ENCODE data around the gene CIRBP. TPM values are rescaled to one million over a fixed set of nuclear protein-coding genes. Genes with fewer than 3 reads are reported as not detected.

The CIRBP gene
- total and polyA plus RNA-seq, 2 of the 13 experiments (the other 11 are each of a cell fraction or from before 2014, with no cell fraction given), result 133 to 140 TPM

GRCh38 chr19:1315470-1316166 lies 46.5 kb downstream of the CIRBP start (continued):
- TF ChIP-seq ZNF510 (CRISPR knock-in tag; IDR thresholded peaks at IDR 0.05; ENCODE audit: low read depth), result no peak; the same call in 1 of the 2 replicates
- no peak for TF ChIP-seq ZNF776 (CRISPR knock-in tag; IDR thresholded peaks at IDR 0.05)
- 0 out of 2 replicates have a peak, but pooled peaks have one; percentile 56 for TF ChIP-seq RFXANK (CRISPR knock-in tag; IDR thresholded peaks at IDR 0.05)
- TF ChIP-seq TBP (CRISPR knock-in tag; IDR thresholded peaks at IDR 0.05), result no peak
- no peak for TF ChIP-seq SP1 (IDR thresholded peaks at IDR 0.05)
- 0 out of 2 replicates have a peak, but pooled peaks have one; percentile 33 for TF ChIP-seq SP1 (CRISPR knock-in tag; IDR thresholded peaks at IDR 0.05)
- TF ChIP-seq ZNF644 (CRISPR knock-in tag; IDR thresholded peaks at IDR 0.05; ENCODE audit: low read depth), result no peak
- TF ChIP-seq ZNF276 (CRISPR knock-in tag; IDR thresholded peaks at IDR 0.05; ENCODE audit: low read depth), result 0 out of 2 replicates have a peak, but pooled peaks have one; percentile 32
- 0 out of 2 replicates have a peak, but pooled peaks have one; percentile 71 for TF ChIP-seq ZSCAN29 (CRISPR knock-in tag; conservative IDR thresholded peaks at IDR 0.05)
- no peak for TF ChIP-seq ZMYM4 (CRISPR knock-in tag; IDR thresholded peaks at IDR 0.05)
- no peak for TF ChIP-seq ZSCAN30 (CRISPR knock-in tag; IDR thresholded peaks at IDR 0.05)
- TF ChIP-seq ZNF354B (CRISPR knock-in tag; IDR thresholded peaks at IDR 0.05), result no peak
- TF ChIP-seq ZBED4 (CRISPR knock-in tag; IDR thresholded peaks at IDR 0.05; ENCODE audit: borderline replicate concordance), result no peak
- no peak for TF ChIP-seq FOXM1 (CRISPR knock-in tag; IDR thresholded peaks at IDR 0.05)
- 0 out of 2 replicates have a peak, but pooled peaks have one; percentile 67 for TF ChIP-seq TSC22D2 (CRISPR knock-in tag; IDR thresholded peaks at IDR 0.05; ENCODE audit: borderline replicate concordance)
- no peak for TF ChIP-seq DBP (CRISPR knock-in tag; IDR thresholded peaks at IDR 0.05; ENCODE audit: not compliant biosample characterization)
- TF ChIP-seq ZFP37 (CRISPR knock-in tag; IDR thresholded peaks at IDR 0.05; ENCODE audit: borderline replicate concordance), result no peak
- TF ChIP-seq GTF2F1 (IDR thresholded peaks at IDR 0.05; ENCODE audit: low read length), result no peak
- no peak for TF ChIP-seq ZNF205 (CRISPR knock-in tag; IDR thresholded peaks at IDR 0.05)
- 0 out of 2 replicates have a peak, but pooled peaks have one; percentile 41 for TF ChIP-seq THRA (CRISPR knock-in tag; IDR thresholded peaks at IDR 0.05; ENCODE audit: borderline replicate concordance)
- TF ChIP-seq MED1 (CRISPR knock-in tag; IDR thresholded peaks at IDR 0.05), result no peak
- TF ChIP-seq SMAD3 (CRISPR knock-in tag; IDR thresholded peaks at IDR 0.05), result 0 out of 2 replicates have a peak, but pooled peaks have one; percentile 43
- no peak for TF ChIP-seq ZNF337 (CRISPR knock-in tag; IDR thresholded peaks at IDR 0.05; ENCODE audit: borderline replicate concordance, low read depth)
- no peak for TF ChIP-seq THAP11 (CRISPR knock-in tag; IDR thresholded peaks at IDR 0.05)

Measured in HepG2 (cell line).